ENCODE measurements around the gene KRT35.

The KRT35 gene

GRCh38 chr17:41483531-41483930, 2.6 kb upstream of the KRT35 start:
- H3K4me3 ChIP-seq (ENCODE audit: low read depth, low read length), result no peak overlapping the region
- DNase-seq (ENCODE audit: low read depth, low spot score), result no peak
- POLR2A ChIA-PET, result no interaction called here
- CTCF ChIA-PET, result interaction anchor here (1.9 kb wide), 1 partner anchor 179 kb away, joined by 5 read pairs; no protein-coding TSS in a partner anchor
- TF ChIP-seq CTCF (IDR thresholded peaks at IDR 0.05; ENCODE audit: insufficient read depth, low read length, missing control alignments), result no peak

- H3K4me3 ChIP-seq (ENCODE audit: low read depth, low read length), result no peak overlapping the region
- ChIA-PET CTCF (interaction anchor here (2.1 kb wide), 1 partner anchor 168 kb away, joined by 6 read pairs; no protein-coding TSS in a partner anchor), POLR2A (no interaction called here)
- DNase-seq (ENCODE audit: low read depth, low spot score), result no peak
- no peak for TF ChIP-seq CTCF (IDR thresholded peaks at IDR 0.05; ENCODE audit: insufficient read depth, low read length, missing control alignments)
Observed at GRCh38 chr17:41480581-41480980, 370 bp downstream of the KRT35 start.

DNA sequence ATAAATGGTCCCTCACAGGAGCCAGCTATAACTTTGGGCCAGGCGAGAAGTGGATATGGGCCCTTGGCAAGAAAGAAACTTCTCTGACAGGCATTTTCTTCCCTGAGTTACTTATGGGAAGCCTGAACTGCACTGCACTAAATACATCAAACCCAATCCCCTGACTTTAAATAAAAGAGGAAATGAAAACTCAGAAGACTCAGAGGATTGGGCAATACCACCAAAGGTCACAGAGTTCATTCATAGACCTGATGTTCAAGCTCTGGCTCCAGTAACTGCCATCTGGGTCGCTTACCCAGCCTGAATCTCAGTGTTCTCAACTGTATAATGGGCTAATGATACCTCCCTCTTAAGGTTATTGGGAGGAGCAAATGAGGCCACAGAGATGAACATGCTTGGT, 815 bp downstream of the KRT35 start:
- no peak overlapping the region for H3K4me3 ChIP-seq (ENCODE audit: low read depth, low read length)
- CTCF ChIA-PET, result interaction anchor here (2.1 kb wide), 1 partner anchor 168 kb away, joined by 6 read pairs; no protein-coding TSS in a partner anchor
- TF ChIP-seq CTCF (IDR thresholded peaks at IDR 0.05; ENCODE audit: insufficient read depth, low read length, missing control alignments), result no peak
- no peak for DNase-seq (ENCODE audit: low read depth, low spot score)
- POLR2A ChIA-PET, result interaction anchor here (0.9 kb wide), 1 partner anchor 12 kb away, joined by 3 read pairs; no protein-coding TSS in a partner anchor

GRCh38 chr17:41478237-41478636, 2.7 kb downstream of the KRT35 start:
- TF ChIP-seq CTCF (IDR thresholded peaks at IDR 0.05; ENCODE audit: insufficient read depth, low read length, missing control alignments), result no peak
- H3K4me3 ChIP-seq (ENCODE audit: low read depth, low read length), result no peak overlapping the region
- ChIA-PET POLR2A (no interaction called here), CTCF (interaction anchor here (1.0 kb wide), 1 partner anchor 18 kb away, joined by 3 read pairs; no protein-coding TSS in a partner anchor)
- DNase-seq (ENCODE audit: low read depth, low spot score), result no peak

GRCh38 chr17:41476866-41477815, 3.8 kb downstream of the KRT35 start:
- TF ChIP-seq CTCF (IDR thresholded peaks at IDR 0.05; ENCODE audit: insufficient read depth, low read length, missing control alignments), result no peak
- ChIA-PET POLR2A (no interaction called here), CTCF (interaction anchor here (1.0 kb wide), 1 partner anchor 19 kb away, joined by 3 read pairs; no protein-coding TSS in a partner anchor)
- no peak for DNase-seq (ENCODE audit: low read depth, low spot score)
- H3K4me3 ChIP-seq (ENCODE audit: low read depth, low read length), result no peak overlapping the region

GRCh38 chr17:41475421-41475820, 5.5 kb downstream of the KRT35 start:
- CTCF ChIA-PET, result interaction anchor here (1.5 to 1.8 kb wide), 3 partner anchors 9 to 13 kb away, joined by 3 to 6 read pairs (median 5); no protein-coding TSS in a partner anchor
- POLR2A ChIA-PET, result no interaction called here
- TF ChIP-seq CTCF (IDR thresholded peaks at IDR 0.05; ENCODE audit: insufficient read depth, low read length, missing control alignments), result no peak
- H3K4me3 ChIP-seq (ENCODE audit: low read depth, low read length), result no peak overlapping the region
- DNase-seq (ENCODE audit: low read depth, low spot score), result no peak
